ENCODE data around the gene EEIG2.

DNA sequence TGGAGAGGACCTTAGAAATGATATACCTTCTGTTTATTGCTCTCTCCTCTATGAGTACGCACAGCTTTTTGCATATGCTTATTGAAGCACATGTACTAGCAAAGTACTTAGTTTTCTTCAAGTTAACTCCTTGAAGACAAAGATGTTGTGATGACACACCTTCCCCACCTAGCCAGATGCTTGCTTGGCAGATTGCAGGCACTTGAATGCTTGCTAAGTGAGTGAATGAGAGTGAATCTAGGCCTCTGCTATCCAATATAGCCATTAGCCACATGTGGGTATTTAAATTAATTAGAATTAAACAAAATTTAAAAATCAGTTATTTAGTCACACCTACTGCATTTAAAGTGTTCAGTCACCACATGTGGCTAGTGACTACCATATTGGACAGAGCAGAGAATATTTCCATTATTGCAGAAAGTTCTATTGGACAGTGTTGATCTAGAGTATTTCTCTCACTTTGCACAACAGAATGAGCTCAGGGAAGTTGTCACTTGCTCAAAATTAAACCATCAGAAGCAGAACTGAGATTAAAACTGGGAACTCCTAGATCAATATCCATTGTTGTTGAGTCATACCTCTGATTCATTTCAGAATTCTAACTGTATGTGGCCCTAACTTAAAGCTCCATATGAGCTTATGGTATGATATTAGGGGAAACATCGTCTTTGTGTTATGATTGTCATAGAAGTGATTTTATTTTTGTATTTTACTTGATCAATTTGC, 8.6 kb upstream of the EEIG2 start:
- TF ChIP-seq, protein P1, sequence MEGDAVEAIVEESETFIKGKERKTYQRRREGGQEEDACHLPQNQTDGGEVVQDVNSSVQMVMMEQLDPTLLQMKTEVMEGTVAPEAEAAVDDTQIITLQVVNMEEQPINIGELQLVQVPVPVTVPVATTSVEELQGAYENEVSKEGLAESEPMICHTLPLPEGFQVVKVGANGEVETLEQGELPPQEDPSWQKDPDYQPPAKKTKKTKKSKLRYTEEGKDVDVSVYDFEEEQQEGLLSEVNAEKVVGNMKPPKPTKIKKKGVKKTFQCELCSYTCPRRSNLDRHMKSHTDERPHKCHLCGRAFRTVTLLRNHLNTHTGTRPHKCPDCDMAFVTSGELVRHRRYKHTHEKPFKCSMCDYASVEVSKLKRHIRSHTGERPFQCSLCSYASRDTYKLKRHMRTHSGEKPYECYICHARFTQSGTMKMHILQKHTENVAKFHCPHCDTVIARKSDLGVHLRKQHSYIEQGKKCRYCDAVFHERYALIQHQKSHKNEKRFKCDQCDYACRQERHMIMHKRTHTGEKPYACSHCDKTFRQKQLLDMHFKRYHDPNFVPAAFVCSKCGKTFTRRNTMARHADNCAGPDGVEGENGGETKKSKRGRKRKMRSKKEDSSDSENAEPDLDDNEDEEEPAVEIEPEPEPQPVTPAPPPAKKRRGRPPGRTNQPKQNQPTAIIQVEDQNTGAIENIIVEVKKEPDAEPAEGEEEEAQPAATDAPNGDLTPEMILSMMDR (IDR thresholded peaks at IDR 0.05): no peak
- TF ChIP-seq EZH2 (IDR thresholded peaks at IDR 0.05; ENCODE audit: borderline replicate concordance, insufficient read depth, low read depth, low read length, poor library complexity, severe bottlenecking): no peak
